ENCODE measurements around the gene MPHOSPH9.

Gene MPHOSPH9

DNA sequence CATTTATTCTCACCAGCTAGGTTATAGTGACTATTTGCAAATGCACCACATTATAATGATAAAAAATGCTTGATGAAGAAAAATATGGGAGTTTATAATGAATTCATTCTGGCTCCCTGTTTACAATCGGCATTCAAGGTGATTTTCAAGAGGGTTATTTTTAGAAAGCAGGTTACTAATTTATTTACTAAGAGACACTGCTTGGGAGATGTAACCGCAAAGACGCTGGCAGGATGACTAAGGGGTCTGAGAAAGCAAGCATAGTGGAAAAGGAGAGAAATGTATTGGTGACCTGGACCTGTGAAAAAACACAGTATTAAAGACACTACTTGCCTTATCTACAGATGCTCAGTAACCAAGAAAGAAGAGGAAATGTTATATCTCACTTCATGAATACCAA lies 68.7 kb downstream of the MPHOSPH9 start:
- TF ChIP-seq, protein P1, sequence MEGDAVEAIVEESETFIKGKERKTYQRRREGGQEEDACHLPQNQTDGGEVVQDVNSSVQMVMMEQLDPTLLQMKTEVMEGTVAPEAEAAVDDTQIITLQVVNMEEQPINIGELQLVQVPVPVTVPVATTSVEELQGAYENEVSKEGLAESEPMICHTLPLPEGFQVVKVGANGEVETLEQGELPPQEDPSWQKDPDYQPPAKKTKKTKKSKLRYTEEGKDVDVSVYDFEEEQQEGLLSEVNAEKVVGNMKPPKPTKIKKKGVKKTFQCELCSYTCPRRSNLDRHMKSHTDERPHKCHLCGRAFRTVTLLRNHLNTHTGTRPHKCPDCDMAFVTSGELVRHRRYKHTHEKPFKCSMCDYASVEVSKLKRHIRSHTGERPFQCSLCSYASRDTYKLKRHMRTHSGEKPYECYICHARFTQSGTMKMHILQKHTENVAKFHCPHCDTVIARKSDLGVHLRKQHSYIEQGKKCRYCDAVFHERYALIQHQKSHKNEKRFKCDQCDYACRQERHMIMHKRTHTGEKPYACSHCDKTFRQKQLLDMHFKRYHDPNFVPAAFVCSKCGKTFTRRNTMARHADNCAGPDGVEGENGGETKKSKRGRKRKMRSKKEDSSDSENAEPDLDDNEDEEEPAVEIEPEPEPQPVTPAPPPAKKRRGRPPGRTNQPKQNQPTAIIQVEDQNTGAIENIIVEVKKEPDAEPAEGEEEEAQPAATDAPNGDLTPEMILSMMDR (IDR thresholded peaks at IDR 0.05), result no peak
- TF ChIP-seq ZFX (IDR thresholded peaks at IDR 0.05; ENCODE audit: borderline replicate concordance), result no peak
- no peak overlapping the region for H3K27ac ChIP-seq

DNA sequence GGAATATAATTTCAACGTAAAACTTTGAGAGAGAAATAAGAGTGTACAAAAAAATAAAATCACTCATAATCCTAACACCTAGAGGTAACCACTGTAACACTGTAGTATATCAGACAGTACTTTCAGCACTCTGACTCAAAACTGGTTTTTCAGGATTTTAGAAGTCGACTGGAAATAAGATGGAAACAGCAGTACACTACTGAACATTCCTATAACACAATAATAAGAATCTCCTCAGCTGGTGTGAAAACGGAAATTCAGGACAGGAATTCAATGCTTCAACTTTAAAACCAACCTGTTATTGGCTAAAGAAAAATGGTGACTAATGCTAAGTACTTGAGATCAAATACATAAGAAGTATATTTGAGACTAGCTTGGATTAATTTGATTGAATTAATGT lies 69.7 kb downstream of the MPHOSPH9 start:
- TF ChIP-seq ZFX (IDR thresholded peaks at IDR 0.05; ENCODE audit: borderline replicate concordance), result no peak
- TF ChIP-seq, protein P1 (IDR thresholded peaks at IDR 0.05), result no peak
- H3K27ac ChIP-seq, result no peak overlapping the region

DNA sequence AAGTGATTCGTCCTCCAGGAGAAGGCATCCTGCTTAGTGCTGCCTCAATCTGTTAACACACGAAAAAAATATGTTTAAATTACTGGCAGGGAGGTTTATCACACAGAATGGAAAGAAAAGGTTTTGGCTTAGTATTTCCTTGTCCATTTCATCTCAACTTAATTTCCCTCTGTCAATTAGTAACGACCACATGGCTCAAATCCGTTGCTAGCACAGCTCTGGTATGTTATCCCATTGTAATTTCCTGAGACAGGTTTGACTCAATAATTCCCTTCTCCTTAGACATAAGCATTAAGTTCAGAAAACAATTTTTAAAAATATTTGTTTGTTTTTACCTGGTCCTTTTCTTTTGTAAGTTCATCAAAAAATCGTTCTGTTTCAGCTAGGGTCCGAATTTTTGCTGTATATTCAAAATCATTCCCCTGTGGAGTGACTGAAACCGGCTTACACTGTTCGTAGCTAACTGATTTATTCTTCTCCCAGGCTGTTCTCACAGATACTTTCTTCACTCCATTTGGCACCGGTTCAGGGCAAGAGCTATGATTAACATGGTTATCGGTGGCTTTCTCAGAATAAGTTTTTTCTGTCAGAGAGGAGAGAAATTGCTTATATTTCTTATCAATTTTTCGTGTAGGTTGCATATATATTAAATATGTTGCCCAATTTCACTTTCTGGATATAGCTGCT lies 72.0 kb downstream of the MPHOSPH9 start:
- TF ChIP-seq ZFX (IDR thresholded peaks at IDR 0.05; ENCODE audit: borderline replicate concordance), result no peak
- TF ChIP-seq, protein P1 (IDR thresholded peaks at IDR 0.05), result no peak

DNA sequence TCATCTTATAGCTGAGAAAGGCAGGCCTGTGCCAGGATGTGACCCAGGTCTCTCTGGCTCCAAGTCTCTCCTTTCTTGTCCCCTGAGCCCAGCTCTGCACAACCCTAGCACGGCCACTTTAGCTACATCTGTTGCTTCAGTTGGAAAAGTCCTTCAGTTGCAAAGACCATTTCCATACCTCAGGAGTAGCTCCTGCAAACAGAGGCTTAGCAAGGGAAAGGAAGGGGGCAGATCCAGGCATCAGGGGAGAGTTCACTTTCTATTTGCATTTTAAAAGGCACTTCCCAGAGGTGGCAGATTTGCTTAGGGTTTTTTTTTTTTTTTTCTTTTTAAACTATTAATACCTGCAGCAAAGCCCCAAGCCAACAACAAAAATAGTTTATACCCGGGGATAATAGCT lies 79.0 kb downstream of the MPHOSPH9 start:
- no peak overlapping the region for H3K27ac ChIP-seq
- TF ChIP-seq, protein P1 (IDR thresholded peaks at IDR 0.05), result no peak
- no peak for TF ChIP-seq ZFX (IDR thresholded peaks at IDR 0.05; ENCODE audit: borderline replicate concordance)

More for the DNA sequence above, 72.0 kb downstream of the MPHOSPH9 start:
- H3K27ac ChIP-seq, result no peak overlapping the region

DNA sequence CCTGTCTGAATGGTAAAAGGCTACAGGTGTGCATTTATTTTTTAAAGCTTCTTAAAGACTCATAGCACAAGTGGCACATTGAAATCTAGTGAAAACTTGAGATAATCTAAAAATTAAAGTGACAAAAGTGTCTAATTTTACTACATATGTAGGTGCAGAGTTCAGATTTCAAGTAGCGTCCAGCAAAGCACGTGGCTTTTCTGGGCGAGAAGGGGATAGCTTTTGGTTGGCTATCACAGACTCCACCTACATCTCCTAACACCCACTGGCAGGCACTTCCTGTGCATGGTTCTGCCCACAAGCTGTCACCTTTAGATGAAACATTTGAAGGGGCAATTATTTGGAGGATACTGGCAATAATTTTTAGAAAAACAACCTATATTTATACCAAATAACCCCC lies 80.1 kb downstream of the MPHOSPH9 start:
- H3K27ac ChIP-seq, result peak overlapping the region; percentile 6; the same call in 1 of the 2 replicates
- TF ChIP-seq, protein P1 (IDR thresholded peaks at IDR 0.05), result no peak
- TF ChIP-seq ZFX (IDR thresholded peaks at IDR 0.05; ENCODE audit: borderline replicate concordance), result no peak

DNA sequence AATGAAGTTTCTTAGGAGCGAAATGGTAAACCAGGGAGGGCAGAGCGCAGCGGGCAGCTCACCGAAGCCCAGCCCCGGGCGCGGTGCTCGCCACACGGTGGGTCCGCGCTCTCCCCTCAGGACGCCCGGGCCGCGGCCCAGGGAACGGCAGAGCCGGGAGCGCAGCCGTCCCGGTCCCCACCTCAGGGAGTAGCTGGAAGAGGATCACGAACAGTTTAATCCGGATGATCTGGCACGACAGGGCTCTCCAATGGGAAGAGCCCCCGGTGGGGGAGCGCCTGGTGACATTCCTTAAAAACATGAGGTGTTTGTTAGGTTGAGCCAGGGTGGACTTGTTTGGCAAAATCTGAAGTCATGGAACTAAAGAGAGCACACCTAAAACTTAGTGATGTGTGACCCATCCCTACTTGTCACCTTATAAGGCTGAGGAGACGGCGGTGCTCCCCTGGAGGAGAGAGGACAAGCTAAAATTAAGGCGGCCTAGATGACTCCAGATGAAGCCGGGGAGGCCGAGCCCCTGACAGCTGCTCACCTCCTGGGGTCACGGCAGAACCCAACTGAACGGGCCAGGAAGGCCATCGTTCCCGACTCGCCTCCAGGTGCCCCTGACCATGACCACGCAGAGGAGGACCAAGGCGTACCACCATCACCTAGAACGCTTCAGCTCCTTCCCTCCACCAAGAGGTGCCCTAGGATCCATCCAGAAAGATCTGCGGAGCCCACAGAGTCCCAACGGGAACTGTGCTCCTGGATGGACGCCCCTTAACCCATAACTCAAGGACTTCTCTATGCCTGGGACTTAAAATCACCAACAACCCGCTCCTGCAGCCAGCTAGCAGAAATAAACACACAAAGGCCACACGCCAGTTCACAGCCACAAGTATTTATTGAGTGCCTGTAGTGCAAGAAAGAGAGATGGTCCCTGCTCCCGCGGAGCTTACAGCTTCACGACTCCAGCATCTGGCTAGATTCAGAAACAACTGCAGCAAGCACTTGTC lies 81.2 kb downstream of the MPHOSPH9 start:
- peak overlapping the region; percentile 43 for H3K27ac ChIP-seq
- TF ChIP-seq, protein P1 (IDR thresholded peaks at IDR 0.05), result no peak
- no peak for TF ChIP-seq ZFX (IDR thresholded peaks at IDR 0.05; ENCODE audit: borderline replicate concordance)

All from 22Rv1 (cell line).